ENCODE measurements around the gene RPL21. TPM values are rescaled to one million over a fixed set of nuclear protein-coding genes. Genes with fewer than 3 reads are reported as not detected.

The RPL21 gene
- polyA plus RNA-seq, 1 experiment: 771 TPM

DNA sequence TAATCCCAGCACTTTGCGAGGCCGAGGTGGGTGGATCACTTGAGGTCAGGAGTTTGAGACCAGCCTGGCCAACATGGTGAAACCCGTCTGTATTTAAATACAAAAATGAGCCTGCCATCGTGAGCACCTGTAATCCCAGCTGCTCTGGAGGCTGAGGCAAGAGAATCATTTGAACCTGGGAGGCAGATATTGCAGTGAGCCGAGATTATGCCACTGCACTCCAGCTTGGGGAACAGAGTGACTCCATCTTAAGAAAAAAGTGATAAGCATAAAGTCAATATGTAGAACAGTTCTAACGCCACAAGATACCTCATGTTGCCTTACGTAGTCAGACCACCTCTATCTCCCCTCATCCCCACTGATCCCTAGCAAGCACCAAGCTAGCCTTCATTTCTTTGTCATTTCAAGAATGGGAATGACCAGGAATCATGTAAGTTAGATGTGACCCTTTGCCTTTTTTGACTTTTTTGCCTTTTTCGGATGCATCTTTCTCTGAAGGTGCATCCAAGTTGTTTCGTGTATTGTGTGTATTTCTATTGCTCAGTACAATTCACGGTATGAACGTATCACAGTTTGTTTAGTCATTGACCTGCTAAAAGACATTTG lies 6.4 kb downstream of the RPL21 start:
- Histone ChIP-seq H3K36me3 (ENCODE audit: control insufficient read depth, insufficient read depth, low read length) (peaks cover 12% of the 10 kb centered on the region), H3K27me3 (ENCODE audit: control insufficient read depth, insufficient read depth, low read length) (no peaks in the 10 kb centered on the region), H3K4me3 (ENCODE audit: low read depth, low read length) (no peak overlapping the region)
- ChIA-PET POLR2A (no interaction called here), CTCF (interaction anchor here (3.0 kb wide), 1 partner anchor 13 kb away, joined by 15 read pairs; the partner anchor contains the start of gene RASL11A)
- TF ChIP-seq, protein P1, sequence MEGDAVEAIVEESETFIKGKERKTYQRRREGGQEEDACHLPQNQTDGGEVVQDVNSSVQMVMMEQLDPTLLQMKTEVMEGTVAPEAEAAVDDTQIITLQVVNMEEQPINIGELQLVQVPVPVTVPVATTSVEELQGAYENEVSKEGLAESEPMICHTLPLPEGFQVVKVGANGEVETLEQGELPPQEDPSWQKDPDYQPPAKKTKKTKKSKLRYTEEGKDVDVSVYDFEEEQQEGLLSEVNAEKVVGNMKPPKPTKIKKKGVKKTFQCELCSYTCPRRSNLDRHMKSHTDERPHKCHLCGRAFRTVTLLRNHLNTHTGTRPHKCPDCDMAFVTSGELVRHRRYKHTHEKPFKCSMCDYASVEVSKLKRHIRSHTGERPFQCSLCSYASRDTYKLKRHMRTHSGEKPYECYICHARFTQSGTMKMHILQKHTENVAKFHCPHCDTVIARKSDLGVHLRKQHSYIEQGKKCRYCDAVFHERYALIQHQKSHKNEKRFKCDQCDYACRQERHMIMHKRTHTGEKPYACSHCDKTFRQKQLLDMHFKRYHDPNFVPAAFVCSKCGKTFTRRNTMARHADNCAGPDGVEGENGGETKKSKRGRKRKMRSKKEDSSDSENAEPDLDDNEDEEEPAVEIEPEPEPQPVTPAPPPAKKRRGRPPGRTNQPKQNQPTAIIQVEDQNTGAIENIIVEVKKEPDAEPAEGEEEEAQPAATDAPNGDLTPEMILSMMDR (IDR thresholded peaks at IDR 0.05; ENCODE audit: insufficient read depth, low read depth, low read length): no peak
- DNase-seq (ENCODE audit: low read depth): no peak

DNA sequence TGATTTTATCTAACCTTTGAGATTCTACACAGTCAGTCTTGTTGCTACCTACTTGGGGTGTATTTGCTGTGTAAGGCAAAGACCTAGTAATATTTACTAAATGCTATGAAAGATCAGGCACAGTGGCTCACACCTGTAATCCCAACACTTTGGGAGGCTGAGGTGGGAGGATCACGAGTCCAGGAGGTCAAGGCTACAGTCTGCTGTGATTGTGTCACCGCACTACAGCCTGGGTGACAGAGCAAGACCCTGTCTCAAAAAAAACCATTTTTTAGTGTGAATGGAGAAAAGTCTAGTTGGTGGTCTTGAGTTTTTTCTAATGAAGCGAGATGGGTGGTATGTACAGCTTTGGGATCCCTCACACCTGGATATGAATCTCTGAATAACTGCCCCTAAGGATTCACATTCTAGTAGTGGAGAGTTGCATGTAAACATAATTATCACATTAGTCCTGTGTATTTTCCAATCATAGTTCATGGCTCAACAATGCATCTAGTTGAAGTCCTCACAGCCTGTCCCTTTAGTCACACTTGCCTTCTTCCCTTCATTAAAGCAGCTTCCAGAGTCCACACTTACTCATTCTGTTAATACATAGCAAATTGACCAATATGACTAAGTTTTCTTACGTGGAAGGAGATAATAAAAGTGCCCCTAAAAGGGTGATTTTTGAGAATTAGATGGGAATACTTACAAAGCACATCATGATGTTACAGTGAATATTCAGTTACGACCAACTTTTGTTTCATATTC lies 7.5 kb downstream of the RPL21 start:
- no peak overlapping the region for H3K4me3 ChIP-seq (ENCODE audit: low read depth, low read length)
- DNase-seq (ENCODE audit: low read depth): no peak
- CTCF ChIA-PET: no interaction called here
- H3K27me3 ChIP-seq (ENCODE audit: control insufficient read depth, insufficient read depth, low read length): no peaks in the 10 kb centered on the region
- H3K36me3 ChIP-seq (ENCODE audit: control insufficient read depth, insufficient read depth, low read length): peaks cover 12% of the 10 kb centered on the region
- TF ChIP-seq, protein P1 (IDR thresholded peaks at IDR 0.05; ENCODE audit: insufficient read depth, low read depth, low read length): no peak
- POLR2A ChIA-PET: no interaction called here

DNA sequence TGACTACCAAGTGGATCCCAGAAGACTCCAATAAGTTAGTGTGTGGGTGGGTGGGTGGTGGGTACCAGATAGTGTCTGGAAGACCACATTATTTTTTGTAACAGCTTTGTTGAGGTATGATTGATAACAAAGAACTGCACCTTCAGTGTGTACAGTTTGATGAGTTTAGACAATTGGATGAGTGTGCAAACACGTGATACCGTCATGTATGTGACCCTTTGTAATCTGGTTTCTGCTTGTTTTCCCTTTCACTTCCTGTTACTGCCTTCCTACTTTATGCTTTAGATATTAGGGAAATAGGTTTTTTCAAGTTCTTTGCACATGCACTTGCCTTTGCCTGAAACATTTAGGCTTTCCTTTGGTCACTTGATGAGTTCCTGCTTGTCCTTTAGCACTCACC lies 8.5 kb downstream of the RPL21 start:
- H3K4me3 ChIP-seq (ENCODE audit: low read depth, low read length): no peak overlapping the region
- ChIA-PET CTCF (interaction anchor here (0.6 kb wide), 1 partner anchor 12 kb away, joined by 3 read pairs; no protein-coding TSS in a partner anchor), POLR2A (no interaction called here)
- DNase-seq (ENCODE audit: low read depth): no peak
- TF ChIP-seq, protein P1 (IDR thresholded peaks at IDR 0.05; ENCODE audit: insufficient read depth, low read depth, low read length): no peak
- peaks cover 10% of the 10 kb centered on the region for H3K36me3 ChIP-seq (ENCODE audit: control insufficient read depth, insufficient read depth, low read length)
- no peaks in the 10 kb centered on the region for H3K27me3 ChIP-seq (ENCODE audit: control insufficient read depth, insufficient read depth, low read length)

DNA sequence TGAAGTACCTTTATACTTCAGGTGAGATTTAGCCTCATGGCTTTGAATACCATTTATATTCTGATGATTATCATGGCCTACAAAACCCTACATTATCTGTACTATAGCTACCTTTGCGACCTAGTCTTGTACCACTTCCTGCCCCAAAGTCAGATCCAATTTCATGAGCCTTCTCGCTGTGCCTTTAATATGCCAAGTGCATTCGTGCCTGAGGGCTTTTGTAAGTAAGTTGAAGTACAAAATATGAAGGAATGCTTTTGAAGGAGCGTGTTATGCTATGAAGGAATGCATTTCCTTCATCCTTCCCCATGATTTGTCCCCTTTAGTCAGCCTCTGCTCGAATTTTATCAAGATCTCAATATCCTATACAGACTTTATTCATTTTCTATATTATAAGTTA lies 10.0 kb downstream of the RPL21 start:
- CTCF ChIA-PET: no interaction called here
- no peak for DNase-seq (ENCODE audit: low read depth)
- TF ChIP-seq, protein P1 (IDR thresholded peaks at IDR 0.05; ENCODE audit: insufficient read depth, low read depth, low read length): no peak
- peaks cover 9% of the 10 kb centered on the region for H3K36me3 ChIP-seq (ENCODE audit: control insufficient read depth, insufficient read depth, low read length)
- H3K4me3 ChIP-seq (ENCODE audit: low read depth, low read length): no peak overlapping the region
- POLR2A ChIA-PET: interaction anchor here (0.6 kb wide), 1 partner anchor 11 kb away, joined by 4 read pairs; no protein-coding TSS in a partner anchor
- no peaks in the 10 kb centered on the region for H3K27me3 ChIP-seq (ENCODE audit: control insufficient read depth, insufficient read depth, low read length)

DNA sequence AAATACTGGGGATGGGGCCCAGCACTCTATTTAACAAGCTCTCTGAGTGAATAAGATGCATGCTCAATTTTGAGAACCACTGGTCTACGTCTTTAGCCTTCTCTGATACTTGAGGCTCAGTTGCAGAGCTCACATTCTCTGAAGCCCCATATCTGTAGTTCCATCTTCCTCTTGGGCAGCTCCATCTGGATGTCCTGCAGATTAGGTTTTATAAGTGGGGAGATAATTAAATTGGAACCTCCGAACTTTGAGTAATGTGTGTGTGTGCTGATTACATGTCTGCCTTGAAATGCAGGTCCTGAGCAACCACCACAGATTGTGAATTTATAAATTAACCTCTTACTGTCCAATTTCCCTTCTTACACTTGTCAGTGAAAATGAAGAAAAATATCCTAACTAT lies 12.1 kb downstream of the RPL21 start:
- Histone ChIP-seq H3K4me3 (ENCODE audit: low read depth, low read length) (no peak overlapping the region), H3K36me3 (ENCODE audit: control insufficient read depth, insufficient read depth, low read length) (no peaks in the 10 kb centered on the region; the same call in 1 of the 2 replicates), H3K27me3 (ENCODE audit: control insufficient read depth, insufficient read depth, low read length) (no peaks in the 10 kb centered on the region)
- POLR2A ChIA-PET: no interaction called here
- TF ChIP-seq, protein P1 (IDR thresholded peaks at IDR 0.05; ENCODE audit: insufficient read depth, low read depth, low read length): no peak
- DNase-seq (ENCODE audit: low read depth): no peak
- CTCF ChIA-PET: interaction anchor here (0.6 to 1.5 kb wide), 2 partner anchors 11 to 98 kb away, joined by 3 to 5 read pairs; no protein-coding TSS in a partner anchor

Measured in BJ (cell line).